Right renal pelvis (tissue), 4 donors: ENCODE data around the gene TFF3. TPM values are rescaled to one million over a fixed set of nuclear protein-coding genes. Genes with fewer than 3 reads are reported as not detected.
"Not testable (repeated sequence)": the region's sequence is repeated elsewhere in the genome, so short reads cannot be mapped to it uniquely, and the experiment has no call there.

Experiments used
- DNase-seq, 4 donors: peaks; one replicate each; pipeline ENCODE4 v3.0.0-alpha.2; 2013; ENCODE audit warnings: low read depth in 4 of 4, low spot score in 3 of 4, missing footprints in 1 of 4
- polyA plus RNA-seq, 4 donors: library from polyadenylated mRNA; unstranded; fragments of 120-200 nt; gene quantifications; one replicate each; pipeline ENCODE4 v1.2.1, GENCODE V29; 2013; ENCODE audit not compliant: insufficient read length in 4 of 4

The TFF3 gene
- polyA plus RNA-seq, 4 donors: 3.1 to 6.2 (median 3.6) TPM

GRCh38 chr21:42307106-42307505 is 8.1 kb downstream of the TFF3 start:
- no peak for DNase-seq

- DNase-seq: no peak
These were observed 8.7 kb downstream of the TFF3 start for GRCh38 chr21:42306366-42307035.

DNA sequence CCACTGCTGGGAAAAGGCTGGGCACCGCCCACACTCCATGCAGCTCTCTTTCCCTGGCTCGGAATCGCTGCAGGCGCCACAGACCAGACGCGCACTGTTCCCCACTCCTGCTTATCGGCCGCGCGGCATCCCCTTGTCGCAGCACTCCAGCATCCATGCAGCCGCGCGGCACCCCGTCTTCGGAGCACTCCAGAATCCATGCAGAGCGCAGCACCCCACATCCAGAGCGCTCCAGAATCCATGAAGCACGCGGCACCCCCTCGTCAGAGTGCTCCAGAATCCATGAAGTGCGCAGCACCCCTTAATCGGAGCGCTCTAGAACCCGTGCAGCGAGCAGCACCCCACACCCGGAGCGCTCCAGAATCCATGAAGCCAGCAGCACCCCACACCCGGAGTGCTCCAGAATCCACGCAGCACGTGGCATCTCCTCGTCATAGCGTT is 9.5 kb downstream of the TFF3 start:
- no peak for DNase-seq

DNA sequence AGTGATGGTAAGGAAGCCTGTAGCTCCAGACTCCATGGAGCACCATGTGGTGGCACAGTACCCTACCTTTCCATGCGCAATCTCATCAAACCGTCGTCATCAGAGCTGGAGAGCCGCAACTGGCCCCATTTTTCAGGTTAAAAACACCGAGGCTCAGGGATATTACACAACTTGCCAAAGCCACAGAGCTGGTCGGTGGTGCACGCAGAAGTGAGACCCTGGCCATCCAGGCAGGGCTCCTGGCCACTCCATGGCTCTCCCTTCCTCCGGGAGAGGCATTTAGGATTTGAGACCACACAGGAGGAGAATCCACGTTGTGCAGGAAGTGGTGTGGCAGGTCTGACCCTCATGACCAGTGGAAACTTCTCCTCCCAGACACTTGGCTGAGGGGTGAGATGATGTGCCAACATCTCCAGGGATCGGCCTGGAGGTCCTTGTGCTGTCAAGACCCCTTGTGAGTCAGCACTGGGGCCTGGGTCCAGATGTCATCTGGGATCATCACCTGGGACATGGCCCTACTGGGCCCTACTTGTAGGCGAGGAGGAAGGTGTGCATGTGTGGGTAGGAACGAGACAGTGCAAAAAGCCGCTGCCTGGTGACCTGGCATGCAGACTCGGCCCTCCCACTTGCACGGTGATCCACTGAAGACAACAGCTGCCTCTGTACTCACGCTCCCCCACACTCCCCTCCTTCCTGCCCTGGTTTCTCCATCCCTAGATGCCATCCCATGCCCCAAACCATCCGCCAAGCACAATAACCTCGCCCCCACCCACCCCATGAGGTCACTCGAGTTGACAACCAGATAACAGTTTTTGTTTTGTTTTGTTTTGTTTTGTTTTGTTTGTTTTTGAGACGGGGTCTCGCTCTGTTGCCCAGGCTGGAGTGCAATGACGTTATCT is 10.4 kb downstream of the TFF3 start:
- no peak for DNase-seq

GRCh38 chr21:42303443-42303842 is 11.8 kb downstream of the TFF3 start:
- no peak for DNase-seq

- no peak for DNase-seq
These were observed 12.4 kb downstream of the TFF3 start for GRCh38 chr21:42302794-42303193.

GRCh38 chr21:42302076-42302650 is 13.0 kb downstream of the TFF3 start:
- no peak for DNase-seq

DNA sequence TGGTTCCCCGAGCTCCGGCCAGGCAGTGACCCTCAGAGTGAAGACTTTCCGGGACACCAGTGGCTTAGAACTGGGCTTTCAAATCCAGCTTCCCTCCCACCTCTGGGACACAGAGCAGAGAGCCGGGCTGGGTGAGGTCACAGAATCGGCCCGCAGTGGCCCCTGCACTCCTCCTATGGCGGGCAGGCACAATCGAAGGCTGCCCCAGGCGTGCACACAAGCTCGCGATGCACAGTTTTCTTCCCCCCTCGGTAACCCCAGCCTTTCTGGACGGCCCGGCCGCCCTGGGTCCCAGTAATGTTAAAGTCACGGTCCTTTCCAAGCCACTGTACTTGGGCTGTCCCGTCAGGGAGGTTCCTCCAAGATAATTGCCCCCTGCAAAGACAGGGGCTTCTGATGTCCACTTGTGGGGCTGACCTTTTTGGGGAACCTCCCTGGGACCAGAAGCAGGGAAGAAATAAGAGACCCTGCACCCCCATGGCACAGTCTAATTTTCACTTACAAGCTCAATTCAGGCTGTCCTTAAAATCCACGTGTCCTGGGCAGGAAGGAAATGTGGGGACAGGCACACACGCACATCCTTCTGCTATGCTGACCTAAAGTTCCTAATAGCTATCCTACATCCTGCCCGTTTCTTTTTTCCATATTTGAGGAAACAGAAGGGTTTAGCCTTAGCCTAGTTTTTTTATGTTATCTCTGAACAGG is 13.7 kb downstream of the TFF3 start:
- DNase-seq: no peak

DNA sequence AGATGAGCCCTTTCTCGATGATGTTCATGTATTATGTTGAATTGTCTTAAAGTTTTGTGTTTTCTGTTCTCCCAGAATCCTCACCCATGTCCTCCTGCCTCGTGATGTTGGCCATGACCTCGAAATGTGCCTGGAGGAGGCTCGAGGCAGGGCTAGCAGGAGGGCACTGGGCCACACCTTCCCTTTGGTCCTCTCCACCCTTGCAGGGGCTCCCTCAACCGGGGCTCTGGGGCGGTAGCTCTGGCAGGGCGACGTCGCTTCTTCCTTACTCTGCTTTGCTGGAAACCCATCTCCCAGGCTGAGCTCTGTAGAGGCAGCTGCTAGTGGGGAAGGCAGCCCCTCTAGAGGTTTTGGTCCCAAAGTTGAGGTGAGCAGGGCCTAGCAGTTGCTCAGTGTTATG is 14.3 kb downstream of the TFF3 start:
- no peak for DNase-seq

DNA sequence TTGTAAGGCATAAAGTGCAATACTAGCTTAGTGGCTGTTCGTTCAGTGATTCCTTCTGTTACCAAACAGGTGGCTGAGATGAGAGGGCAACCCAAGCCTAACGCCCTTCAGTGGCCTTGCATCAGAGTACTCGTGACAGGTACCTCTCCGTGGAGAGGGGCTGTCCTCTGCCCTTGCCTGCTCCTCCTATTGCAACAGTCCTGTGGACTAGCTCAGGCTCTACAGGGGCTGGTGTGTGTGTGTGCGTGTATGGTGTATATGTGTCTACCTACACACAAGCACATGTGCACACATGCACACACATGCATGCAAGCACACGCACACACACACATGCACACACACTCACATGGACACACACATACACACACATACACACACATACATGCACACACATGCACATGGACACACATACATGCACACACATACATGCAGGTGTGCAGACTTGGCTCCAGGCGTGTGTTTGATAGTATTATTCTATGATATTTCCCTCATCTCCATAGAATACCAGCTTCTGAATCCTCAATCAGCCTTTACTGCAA is 15.1 kb downstream of the TFF3 start:
- no peak for DNase-seq

- DNase-seq: no peak
These were observed 15.7 kb downstream of the TFF3 start for GRCh38 chr21:42299324-42300044.

- no peak for DNase-seq
These were observed 16.6 kb downstream of the TFF3 start for GRCh38 chr21:42298657-42299056.

GRCh38 chr21:42298237-42298636 is 17.0 kb downstream of the TFF3 start:
- DNase-seq: no peak

- no peak for DNase-seq
These were observed 17.8 kb downstream of the TFF3 start for GRCh38 chr21:42297377-42297776.

DNA sequence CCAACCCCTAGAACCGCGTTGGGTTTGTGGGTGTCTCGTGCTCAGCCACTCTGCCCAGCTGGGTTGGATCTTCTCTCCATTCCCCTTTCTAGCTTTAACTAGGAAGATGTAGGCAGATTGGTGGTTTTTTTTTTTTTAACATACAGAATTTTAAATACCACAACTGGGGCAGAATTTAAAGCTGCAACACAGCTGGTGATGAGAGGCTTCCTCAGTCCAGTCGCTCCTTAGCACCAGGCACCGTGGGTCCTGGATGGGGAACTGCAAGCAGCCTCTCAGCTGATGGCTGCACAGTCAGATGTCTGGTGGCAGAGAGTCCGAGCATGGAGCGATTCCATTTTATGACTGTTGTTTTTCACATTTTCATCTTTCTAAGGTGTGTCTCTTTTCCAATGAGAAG is 18.7 kb downstream of the TFF3 start:
- no peak for DNase-seq

DNA sequence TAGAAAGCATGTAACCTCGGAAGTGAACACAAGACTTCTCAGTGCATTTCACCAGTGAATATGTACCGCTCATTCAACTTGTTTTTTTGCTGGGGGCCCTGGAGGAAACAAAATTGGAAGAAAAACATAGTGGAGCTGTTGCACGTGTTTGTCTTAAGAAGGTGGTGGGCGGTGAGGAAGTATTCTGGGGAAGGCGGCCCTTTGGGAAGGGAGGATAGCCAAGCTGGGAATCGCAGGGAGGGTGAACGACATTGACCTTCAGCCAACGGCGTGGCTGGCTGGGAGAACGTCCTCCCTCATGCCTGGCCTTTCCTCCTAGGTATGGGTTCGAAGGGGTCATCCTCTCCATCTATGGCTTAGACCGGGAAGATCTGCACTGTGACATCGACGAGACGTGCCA is 19.4 kb downstream of the TFF3 start:
- DNase-seq: no peak

- DNase-seq: no peak
These were observed 20.8 kb downstream of the TFF3 start for GRCh38 chr21:42294273-42294880.

DNA sequence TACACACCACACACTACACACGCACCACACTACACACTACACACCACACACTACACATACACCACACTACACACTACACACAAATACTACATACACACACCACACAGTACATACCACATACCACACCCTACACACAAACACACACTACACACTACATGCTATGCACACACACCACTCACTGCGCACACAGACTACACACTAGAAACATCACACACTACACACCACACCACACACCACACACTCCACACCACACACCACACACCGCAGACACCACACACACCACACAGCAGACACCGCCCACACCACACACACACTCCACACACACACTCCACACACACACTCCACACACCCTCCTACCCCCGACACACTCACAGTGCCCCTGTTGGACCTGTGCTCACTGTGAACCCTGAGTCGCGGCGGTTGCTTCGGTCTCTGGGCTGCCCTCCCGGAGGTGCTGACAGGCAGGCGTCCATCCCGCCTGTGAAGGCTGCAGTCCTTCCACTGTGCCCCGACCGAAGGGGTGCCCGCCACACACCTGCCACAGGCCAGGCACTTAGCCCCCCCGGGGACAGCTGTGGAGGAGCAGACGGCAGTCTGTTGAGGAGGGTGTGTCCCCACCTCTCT is 21.4 kb downstream of the TFF3 start:
- DNase-seq: no peak

DNA sequence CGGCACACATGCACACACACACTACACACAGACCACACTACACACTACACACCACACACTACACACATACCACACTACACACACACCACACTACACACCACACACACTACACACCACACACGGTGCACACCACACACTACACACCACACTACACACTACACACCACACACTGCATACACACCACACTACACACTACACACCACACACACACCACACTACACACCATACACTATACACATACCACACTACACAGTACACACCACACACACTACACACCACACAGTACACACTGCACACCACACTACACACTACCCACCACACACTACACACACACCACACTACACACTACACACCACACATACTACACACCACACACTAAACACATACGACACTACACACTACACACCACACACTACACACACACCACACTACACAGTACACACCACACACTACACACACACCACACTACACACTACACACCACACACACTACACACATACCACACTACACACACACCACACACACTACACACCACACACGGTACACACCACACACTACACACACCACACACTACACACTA is 22.6 kb downstream of the TFF3 start:
- not testable (repeated sequence) for DNase-seq
